Body of pancreas (tissue), 4 donors: ENCODE results near the gene ABHD4. TPM values are rescaled to one million over a fixed set of nuclear protein-coding genes. Genes with fewer than 3 reads are reported as not detected.
"Not testable (repeated sequence)": the region's sequence is repeated elsewhere in the genome, so short reads cannot be mapped to it uniquely, and the experiment has no call there.

ENCODE experiments used
- ATAC-seq: fragments of 150-250 bp; one replicate; pipeline ENCODE4 v1.9.1; 2016
- DNase-seq, 4 donors: peaks; one replicate each; pipeline ENCODE4 v3.0.0-alpha.2; 2019
- H3K27ac ChIP-seq, 4 donors: fragments of 200-600 bp; sonication (generic); 1 replicate in 3 of 4; 2 replicates in 1 of 4; pipeline versions ENCODE4 v1.5.1 to v1.6.1; 2016 to 2019; ENCODE audit warnings: mild to moderate bottlenecking in 1 of 4, mixed read lengths in 1 of 4, moderate library complexity in 1 of 4
- H3K27me3 ChIP-seq, 2 donors: fragments of 200-600 bp; sonication (generic); one replicate each; pipeline ENCODE4 v1.6.0; 2016; ENCODE audit warnings: mild to moderate bottlenecking in 1 of 2
- H3K36me3 ChIP-seq, 2 donors: fragments of 200-600 bp; sonication (generic); replicated peaks in 1 of 2; 2 replicates each; pipeline ENCODE4 v1.5.1; 2016; ENCODE audit warnings: low read depth in 2 of 2; ENCODE audit not compliant: insufficient read depth in 1 of 2
- H3K4me1 ChIP-seq: fragments of 200-600 bp; sonication (generic); one replicate; pipeline ENCODE4 v1.6.0; 2016
- H3K4me3 ChIP-seq, 2 donors: fragments of 200-600 bp; sonication (generic); 1 replicate in 1 of 2; 2 replicates in 1 of 2; pipeline ENCODE4 v1.5.1; 2016 to 2019
- H3K9me3 ChIP-seq, 3 donors: fragments of 200-600 bp; sonication (generic); 1 replicate in 2 of 3; 2 replicates in 1 of 3; pipeline ENCODE4 v1.5.1; 2016
- POLR2A ChIP-seq, 3 donors: fragments of 450-650 bp; IDR thresholded peaks; one replicate each; pipeline ENCODE4 v1.6.1; 2016; ENCODE audit warnings: antibody characterized with exemption in 3 of 3, mild to moderate bottlenecking in 2 of 3
- WGBS, 2 donors: methylation state at CpG; one replicate each; pipeline ENCODE4 v1.1.5; 2017; 5-methylcytosine and 5-hydroxymethylcytosine counted together
- intact Hi-C: fragments of 100-400 bp; cut with DNase I; formaldehyde crosslinking; loops from one replicate; pipeline ENCODE4 v1.15.1; 2023
- total RNA-seq, 2 donors: library from RNA; depleted of rRNA; stranded (reverse); fragments of >200 nt; gene quantifications; one replicate each; pipeline ENCODE4 v1.1.0, GENCODE V29; 2016
- TF ChIP-seq, protein P1 (sequence below), 7 experiments: fragments of 450-650 bp in 4 of 7; fragments of 200-600 bp in 3 of 7; sonication (generic) in 3 of 7; IDR thresholded peaks; one replicate each; pipeline ENCODE4 v1.5.1; 2016 to 2019; ENCODE audit warnings: antibody characterized with exemption in 7 of 7

Gene ABHD4
- total RNA-seq, 2 donors from 2014 or later: 11.9 to 28.3 TPM

DNA sequence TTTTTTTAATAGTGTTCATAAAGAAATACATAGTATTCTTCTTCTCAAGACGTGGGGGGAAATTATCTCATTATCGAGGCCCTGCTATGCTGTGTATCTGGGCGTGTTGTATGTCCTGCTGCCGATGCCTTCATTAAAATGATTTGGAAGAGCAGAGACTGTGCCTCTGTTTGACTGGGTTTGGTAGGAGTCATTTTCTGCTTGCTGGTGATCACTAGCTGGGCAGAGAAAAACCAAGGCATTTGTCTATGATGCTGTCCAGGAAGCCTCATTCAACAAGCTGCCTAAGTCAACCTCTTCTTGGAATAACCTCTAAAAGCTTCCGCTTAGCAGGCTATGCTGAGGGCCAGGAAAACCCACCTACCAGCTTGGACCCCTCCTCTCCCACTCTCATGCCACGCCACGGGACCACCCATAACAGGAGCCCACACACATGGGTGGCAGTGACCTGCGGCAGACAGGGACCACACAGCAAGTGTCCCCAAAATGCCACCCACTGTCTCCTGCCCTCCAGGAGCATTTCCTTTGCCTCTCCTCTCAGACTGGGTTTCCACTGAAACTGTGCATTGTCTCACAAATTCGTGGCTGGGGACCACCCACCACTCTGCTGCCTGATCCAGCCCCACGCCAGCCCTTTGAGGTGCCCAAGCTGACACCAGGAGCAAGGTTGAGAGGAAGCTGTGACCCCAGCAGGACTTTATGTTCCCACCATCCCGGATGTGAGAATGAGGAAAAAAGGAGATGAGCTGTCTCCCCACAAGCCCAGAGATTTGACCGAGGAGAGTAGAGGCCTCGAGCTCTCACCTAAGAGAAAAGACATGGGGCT, 45.9 kb upstream of the ABHD4 start:
- Histone ChIP-seq H3K27me3 (no peaks in the 10 kb centered on the region), H3K36me3 (no peaks in the 10 kb centered on the region), H3K4me1 (peaks cover 19% of the 10 kb centered on the region), H3K27ac (no peak overlapping the region), H3K9me3 (no peaks in the 10 kb centered on the region), H3K4me3 (no peak overlapping the region)
- intact Hi-C loops: loop anchor here (10.0 kb wide), 1 partner anchor 303 kb away; no protein-coding TSS in a partner anchor
- no peak for DNase-seq
- 59 to 61% methylated on average over 8 to 13 of the region's 13 CpGs for WGBS, 2 donors
- TF ChIP-seq, protein P1, sequence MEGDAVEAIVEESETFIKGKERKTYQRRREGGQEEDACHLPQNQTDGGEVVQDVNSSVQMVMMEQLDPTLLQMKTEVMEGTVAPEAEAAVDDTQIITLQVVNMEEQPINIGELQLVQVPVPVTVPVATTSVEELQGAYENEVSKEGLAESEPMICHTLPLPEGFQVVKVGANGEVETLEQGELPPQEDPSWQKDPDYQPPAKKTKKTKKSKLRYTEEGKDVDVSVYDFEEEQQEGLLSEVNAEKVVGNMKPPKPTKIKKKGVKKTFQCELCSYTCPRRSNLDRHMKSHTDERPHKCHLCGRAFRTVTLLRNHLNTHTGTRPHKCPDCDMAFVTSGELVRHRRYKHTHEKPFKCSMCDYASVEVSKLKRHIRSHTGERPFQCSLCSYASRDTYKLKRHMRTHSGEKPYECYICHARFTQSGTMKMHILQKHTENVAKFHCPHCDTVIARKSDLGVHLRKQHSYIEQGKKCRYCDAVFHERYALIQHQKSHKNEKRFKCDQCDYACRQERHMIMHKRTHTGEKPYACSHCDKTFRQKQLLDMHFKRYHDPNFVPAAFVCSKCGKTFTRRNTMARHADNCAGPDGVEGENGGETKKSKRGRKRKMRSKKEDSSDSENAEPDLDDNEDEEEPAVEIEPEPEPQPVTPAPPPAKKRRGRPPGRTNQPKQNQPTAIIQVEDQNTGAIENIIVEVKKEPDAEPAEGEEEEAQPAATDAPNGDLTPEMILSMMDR (IDR thresholded peaks at IDR 0.05): no peak
- no peak for TF ChIP-seq POLR2A (IDR thresholded peaks at IDR 0.05)
- ATAC-seq: no peak

DNA sequence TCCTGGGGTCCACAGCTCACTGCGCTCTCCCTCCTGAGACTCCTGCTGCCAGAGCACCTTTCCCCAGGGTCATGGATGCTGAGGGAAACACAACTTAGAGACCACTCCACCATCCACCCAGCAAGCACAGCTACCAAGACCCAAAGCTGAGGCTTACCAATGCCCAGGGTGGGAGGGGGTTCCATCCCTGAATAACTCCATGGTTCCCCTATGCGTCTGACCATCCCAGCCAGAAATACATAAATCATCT, 45.3 kb upstream of the ABHD4 start:
- H3K9me3 ChIP-seq: no peaks in the 10 kb centered on the region
- no peaks in the 10 kb centered on the region for H3K36me3 ChIP-seq
- peaks cover 20% of the 10 kb centered on the region for H3K4me1 ChIP-seq
- intact Hi-C loops: loop anchor here (10.0 kb wide), 1 partner anchor 302 kb away; no protein-coding TSS in a partner anchor
- H3K27me3 ChIP-seq: no peaks in the 10 kb centered on the region
- no peak overlapping the region for H3K4me3 ChIP-seq
- TF ChIP-seq, protein P1 (IDR thresholded peaks at IDR 0.05): no peak
- no peak for TF ChIP-seq POLR2A (IDR thresholded peaks at IDR 0.05)
- DNase-seq (no peak), ATAC-seq (no peak)
- H3K27ac ChIP-seq: no peak overlapping the region
- WGBS, 2 donors: 85 to 100% methylated on average over 1 to 2 of the region's 2 CpGs

DNA sequence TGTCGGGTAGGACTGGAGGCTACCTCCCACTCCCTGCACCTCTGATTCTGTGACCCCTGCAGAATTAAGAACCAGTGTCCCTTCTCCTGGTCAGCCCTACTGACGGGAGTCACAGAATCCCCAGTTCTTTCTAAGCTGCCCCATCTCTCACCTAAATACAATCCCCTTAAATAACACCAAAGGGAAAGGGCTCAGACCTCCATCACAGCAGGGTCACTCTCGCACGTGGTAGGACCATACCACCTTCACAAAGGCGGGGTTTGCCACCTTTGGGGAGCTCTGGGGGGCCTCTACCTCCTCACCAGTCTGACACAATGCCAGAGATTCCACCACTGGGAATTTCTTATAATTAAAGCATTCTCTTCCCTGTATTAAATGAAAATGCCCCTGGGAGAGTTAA, 44.7 kb upstream of the ABHD4 start:
- DNase-seq: no peak
- no peak for ATAC-seq
- 69 to 76% methylated on average over 5 of the region's 5 CpGs for WGBS, 2 donors
- intact Hi-C loops: loop anchor here (10.0 kb wide), 1 partner anchor 301 kb away; no protein-coding TSS in a partner anchor
- Histone ChIP-seq H3K27ac (no peak overlapping the region), H3K4me1 (peaks cover 20% of the 10 kb centered on the region), H3K36me3 (no peaks in the 10 kb centered on the region), H3K27me3 (no peaks in the 10 kb centered on the region), H3K9me3 (no peaks in the 10 kb centered on the region), H3K4me3 (no peak overlapping the region)
- TF ChIP-seq, protein P1 (IDR thresholded peaks at IDR 0.05): no peak
- no peak for TF ChIP-seq POLR2A (IDR thresholded peaks at IDR 0.05)

DNA sequence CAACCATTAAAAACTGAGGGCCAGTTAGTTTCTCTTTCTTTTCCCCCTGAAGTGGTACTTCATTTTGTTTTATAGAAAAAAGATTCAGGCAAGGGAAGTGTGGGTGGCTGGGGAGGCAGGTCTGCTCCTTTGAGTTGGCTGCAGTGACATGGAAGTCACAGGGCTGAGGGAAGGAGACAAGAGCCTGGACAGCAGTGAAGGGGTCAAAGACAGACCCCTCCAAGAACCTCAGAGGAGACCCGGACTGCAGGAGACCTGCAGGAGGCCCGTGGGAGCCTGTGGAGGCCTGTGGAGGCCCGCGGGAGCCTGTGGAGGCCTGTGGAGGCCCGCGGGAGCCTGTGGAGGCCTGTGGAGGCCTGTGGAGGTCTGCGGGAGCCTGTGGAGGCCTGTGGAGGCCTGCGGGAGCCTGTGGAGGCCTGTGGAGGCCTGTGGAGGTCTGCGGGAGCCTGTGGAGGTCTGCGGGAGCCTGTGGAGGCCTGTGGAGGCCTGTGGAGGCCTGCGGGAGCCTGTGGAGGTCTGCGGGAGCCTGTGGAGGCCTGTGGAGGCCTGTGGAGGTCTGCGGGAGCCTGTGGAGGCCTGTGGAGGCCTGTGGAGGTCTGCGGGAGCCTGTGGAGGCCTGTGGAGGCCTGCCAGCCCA, 44.1 kb upstream of the ABHD4 start:
- H3K9me3 ChIP-seq, ATAC-seq, H3K27me3 ChIP-seq, H3K4me3 ChIP-seq, DNase-seq, H3K27ac ChIP-seq, H3K36me3 ChIP-seq: not testable (repeated sequence)
- intact Hi-C loops: loop anchor here (10.0 kb wide), 1 partner anchor 301 kb away; no protein-coding TSS in a partner anchor
- peaks cover 26% of the 10 kb centered on the region for H3K4me1 ChIP-seq
- WGBS, 2 donors: 73 to 86% methylated on average over 1 to 5 of the region's 14 CpGs

DNA sequence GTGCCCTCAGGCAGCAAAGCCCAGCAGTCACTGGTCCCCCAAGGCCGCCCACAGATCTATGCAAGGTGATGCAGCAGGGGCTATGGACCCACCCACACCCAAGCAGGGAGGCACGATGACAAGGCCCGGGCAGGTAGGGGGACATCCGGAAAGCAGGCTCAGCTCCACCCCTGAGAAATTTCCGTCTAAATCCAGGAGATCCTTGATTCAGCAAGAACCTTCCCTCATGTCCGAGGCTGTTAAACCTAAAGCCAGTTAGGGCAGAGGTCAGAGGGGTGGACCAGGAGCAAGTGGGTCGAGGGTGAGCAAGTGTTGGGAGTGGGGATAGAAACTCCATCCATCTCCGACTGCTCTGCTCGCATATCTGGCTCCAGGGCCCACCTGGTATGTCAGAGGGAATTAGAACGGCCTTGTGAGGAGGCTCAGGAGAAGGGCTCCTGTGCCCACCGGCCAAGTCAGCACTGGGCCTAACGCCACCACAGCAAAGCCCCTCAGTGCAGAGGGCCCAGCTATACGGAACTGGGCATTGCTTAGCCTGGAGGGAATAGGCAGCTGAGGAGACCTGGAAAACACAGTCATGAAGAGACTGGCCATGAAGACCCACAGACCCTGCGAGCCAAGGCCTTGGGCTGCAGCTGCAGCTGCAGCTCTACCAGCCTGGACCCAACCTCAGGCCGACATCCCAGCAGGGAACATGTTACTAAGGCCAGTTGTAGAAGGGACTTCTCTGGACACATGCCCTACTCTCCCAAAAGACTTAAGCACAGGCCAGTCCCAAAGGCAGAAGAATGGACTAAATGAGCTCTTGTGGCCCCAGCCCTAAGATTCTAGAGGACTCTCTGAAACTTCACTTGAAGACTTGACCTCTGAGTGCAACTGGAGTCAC, 43.4 kb upstream of the ABHD4 start:
- intact Hi-C loops: loop anchor here (10.0 kb wide), 1 partner anchor 300 kb away; no protein-coding TSS in a partner anchor
- WGBS, 2 donors: 72 to 82% methylated on average over 3 to 15 of the region's 15 CpGs
- no peak overlapping the region for H3K27ac ChIP-seq
- DNase-seq (no peak), ATAC-seq (no peak)
- H3K27me3 ChIP-seq: no peaks in the 10 kb centered on the region
- no peaks in the 10 kb centered on the region for H3K36me3 ChIP-seq
- peaks cover 33% of the 10 kb centered on the region for H3K4me1 ChIP-seq
- no peak for TF ChIP-seq POLR2A (IDR thresholded peaks at IDR 0.05)
- TF ChIP-seq, protein P1 (IDR thresholded peaks at IDR 0.05): no peak
- H3K9me3 ChIP-seq: no peaks in the 10 kb centered on the region
- no peak overlapping the region for H3K4me3 ChIP-seq
